Renal cortical epithelial cell (primary cell): ENCODE data around the gene ECD. TPM values are rescaled to one million over a fixed set of nuclear protein-coding genes. Genes with fewer than 3 reads are reported as not detected.

Experiments used
- DNase-seq: peaks from one replicate; pipeline ENCODE4 v3.0.0-alpha.2; 2011; ENCODE audit warnings: low read depth
- total RNA-seq: library from RNA; depleted of rRNA; stranded (reverse); fragments of >200 nt; gene quantifications from 2 replicates; pipeline ENCODE4 v1.2.3, GENCODE V29; 2014

The ECD gene
- 32.1 and 33.7 TPM in 2 replicates for total RNA-seq

- peak; percentile 87 for DNase-seq
Measured at GRCh38 chr10:73167783-73168464, at the start of gene ECD, which contains the start of gene FAM149B1. ECD (minus strand) TSS chr10:73168008; CDS start chr10:73163937, 4,071 bp downstream. FAM149B1 (plus strand) TSS chr10:73168119; CDS start chr10:73168340, 221 bp downstream.

DNA sequence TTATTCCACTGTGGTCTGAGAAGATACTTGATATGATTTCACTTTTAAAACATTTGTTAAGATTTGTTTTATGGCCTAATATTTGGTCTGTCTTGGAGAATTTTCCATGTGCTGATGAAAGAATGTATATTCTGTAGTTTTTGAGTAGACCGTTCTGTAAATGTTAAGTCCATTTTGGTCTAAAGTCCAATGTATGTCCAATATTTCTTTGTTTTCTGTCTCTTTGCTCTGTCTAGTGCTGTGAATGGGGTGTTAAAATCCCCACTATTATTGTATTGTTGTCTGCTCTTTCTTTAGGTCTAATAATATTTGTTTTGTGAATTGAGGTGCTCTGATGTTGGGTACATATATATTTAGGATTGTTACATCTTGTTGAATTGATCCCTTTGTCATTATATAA is 47.9 kb upstream of the ECD start:
- no peak for DNase-seq

DNA sequence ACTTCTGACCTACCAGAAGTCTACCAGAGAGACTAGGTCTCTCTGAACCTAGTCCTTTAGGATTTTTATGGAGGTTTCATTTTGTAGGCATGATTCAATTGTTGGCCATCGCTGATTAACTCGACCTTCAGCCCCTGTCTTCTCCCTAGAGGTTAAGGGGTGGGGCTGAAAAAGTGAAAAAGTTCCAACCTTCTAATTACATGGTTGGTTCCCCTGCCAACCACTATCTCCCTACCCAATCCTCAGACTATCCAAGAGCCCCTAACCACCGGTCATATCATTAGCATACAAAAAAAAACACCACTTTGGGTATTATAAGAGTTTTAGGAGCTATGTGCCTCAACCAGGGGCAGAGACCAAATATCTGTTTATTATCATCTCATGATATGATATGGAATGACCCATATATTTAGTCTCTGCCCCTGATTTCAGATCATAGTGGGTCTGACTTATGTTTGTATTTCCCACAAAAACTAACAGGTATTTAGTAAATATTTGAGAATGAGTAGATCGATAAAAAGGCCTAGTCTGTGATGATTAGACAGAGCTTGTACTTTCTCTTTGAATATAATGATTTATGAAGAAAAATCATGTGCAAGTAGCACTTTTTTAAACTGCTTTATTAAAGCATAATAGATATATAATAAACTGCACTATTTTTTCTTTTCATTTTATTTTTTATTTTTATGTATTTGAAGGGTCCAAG is 43.5 kb upstream of the ECD start:
- DNase-seq: no peak

GRCh38 chr10:73210395-73211105 is 42.7 kb upstream of the ECD start:
- DNase-seq: no peak

DNA sequence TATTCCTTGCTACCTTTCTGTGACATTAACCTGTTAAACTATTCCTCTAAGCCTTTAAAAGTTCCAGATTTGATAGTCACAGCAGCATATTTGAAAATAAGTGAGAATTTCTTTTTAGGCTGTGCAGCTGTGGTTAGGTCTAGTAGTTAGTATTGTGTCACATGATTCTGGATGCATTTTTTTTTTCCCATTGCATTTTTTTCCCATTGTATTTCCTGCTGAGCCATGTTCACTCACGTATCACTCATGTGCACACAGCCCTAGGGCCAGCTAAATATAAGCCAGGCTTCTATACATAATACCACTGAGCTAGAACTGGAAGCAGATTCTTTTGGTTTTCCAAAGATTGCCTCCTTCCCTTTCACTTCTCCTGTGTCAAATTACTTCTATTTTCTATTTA is 41.9 kb upstream of the ECD start:
- peak; percentile 87 for DNase-seq

DNA sequence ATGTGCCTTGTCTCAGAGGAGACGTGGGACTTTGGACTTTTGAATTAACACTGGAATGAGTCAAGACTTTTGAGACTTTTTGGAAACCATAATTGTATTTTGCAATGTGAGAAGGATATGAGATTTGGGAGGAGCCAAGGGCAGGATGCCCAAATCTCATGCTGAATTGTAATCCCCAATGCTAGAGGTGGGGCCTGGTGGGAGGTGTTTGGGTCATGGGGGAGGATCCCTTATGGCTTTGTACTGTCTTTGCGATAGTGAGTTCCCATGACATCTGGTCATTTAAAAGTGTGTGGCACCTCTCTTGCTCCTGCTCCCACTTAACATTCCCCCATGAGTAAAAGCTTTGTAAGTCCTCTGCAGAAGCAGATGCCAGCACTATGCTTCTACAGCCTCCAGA is 40.1 kb upstream of the ECD start:
- no peak for DNase-seq

DNA sequence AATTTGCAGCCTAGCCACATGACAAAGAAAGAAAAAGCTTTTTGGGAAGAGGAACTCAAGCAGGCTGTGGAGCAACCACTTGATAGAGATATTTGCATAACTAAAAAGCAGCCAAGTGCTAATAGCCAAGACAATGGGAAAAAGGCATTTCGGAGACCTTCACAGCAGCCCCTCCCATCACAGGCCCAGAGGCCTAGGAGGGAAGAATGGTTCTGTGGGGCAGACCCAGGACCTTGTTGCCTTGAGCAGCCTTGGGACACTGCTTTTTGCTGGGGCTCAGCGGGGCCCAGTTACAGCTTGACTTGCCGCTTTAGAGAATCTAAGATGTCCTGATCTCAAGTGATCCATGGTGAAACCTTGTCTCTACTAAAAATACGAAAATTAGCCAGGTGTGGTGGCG is 38.6 kb upstream of the ECD start:
- DNase-seq: no peak

DNA sequence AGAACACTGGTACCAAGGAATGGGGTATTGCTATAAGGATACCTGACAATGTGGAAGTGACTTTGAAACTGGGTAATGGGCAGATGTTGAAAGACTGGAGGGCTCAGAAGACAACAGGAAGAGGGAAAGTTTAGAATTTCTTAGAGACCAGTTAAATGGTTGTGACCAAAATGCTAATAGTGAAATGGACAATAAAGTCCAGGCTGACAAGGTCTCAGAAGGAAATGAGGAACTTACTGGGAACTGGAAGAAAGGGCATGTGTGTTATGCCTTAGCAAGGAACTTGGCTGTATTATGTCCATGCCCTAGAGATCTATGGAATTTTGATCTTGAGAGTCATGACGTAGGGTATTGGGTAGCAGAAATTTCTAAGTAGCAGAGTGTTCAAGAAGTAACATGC is 38.1 kb upstream of the ECD start:
- DNase-seq: no peak

DNA sequence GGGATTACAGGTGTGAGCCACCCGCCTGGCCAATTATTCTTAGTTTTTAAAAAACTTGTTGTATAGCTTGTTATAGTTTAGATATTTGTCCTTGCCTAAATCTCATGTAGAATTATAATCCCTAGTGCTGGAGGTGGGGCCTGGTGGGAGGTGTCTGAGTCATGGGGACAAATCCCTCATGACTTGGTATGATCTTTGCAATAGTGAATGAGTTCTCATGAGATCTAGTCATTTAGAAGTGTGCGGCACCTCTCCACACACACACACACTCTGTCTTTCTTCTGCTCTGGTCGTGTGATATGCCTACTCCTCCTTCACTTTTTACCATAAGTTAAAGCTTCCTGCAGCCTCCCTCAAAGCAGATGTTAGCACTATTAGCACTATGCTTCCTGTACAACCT is 37.3 kb upstream of the ECD start:
- no peak for DNase-seq

- no peak for DNase-seq
Measured at GRCh38 chr10:73190188-73190587, 22.4 kb upstream of the ECD start.

- DNase-seq: no peak
Measured at GRCh38 chr10:73186266-73186665, 18.5 kb upstream of the ECD start.

GRCh38 chr10:73183667-73184281 is 16.0 kb upstream of the ECD start:
- no peak for DNase-seq

DNA sequence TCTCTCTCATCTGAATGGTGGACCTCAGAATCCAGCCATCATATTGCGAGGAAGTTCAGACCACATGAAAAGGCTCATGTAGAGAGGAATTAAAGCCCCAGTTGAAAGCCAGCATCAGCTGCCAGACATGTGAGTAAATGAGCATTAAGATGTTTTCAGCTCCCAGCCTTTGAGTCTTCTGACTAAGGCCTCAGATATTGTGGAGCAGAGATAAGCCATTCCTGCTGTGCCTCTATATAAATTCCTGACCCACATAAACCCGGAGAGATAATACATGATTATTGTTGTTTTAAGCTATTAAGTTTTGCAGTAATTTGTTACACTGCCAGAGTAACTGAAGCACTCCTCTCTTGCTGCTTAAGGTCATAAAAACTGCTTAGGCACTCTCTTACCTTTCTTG is 14.8 kb upstream of the ECD start:
- no peak for DNase-seq

GRCh38 chr10:73174148-73174925 is 6.5 kb upstream of the ECD start:
- no peak for DNase-seq

DNA sequence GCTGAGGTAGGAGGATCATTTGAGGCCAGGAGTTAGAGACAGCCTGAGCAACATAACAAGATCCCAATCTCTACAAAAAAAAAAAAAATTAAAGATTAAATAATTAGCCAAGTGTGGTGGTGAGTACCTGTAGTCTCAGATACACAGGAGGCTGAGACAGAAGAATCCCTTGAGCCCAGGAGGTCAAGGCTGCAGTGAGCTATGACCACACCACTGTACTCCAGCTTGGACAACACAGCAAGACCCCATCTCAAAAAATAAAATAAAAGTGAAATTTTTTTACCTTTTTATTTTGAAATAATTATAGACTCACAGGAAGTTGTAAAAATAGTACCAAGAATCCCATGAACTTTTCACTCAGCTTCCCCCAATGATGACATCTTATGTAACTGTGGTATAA is 5.1 kb upstream of the ECD start:
- no peak for DNase-seq

DNA sequence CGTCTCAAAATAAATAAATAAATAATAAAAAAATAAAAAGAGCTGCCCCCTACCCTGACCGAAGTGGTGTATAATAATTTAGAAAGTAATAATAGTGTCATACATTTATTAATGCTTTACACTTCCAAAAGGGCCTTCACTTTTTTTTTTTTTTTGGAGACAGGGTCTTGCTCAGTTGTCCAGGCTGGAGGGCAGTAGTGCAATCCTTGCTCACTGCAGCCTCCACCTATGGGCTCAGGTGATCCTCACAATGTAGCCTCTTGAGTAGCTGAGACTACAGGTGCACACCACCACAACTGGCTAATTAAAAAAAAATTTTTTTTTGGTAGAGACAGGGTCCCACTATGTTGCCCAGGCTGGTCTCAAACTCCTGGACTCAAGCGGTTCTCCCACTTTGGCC is 1.5 kb upstream of the ECD start:
- DNase-seq: no peak

- DNase-seq: peak; percentile 50
Measured at GRCh38 chr10:73168465-73168803, 626 bp upstream of the ECD start.

DNA sequence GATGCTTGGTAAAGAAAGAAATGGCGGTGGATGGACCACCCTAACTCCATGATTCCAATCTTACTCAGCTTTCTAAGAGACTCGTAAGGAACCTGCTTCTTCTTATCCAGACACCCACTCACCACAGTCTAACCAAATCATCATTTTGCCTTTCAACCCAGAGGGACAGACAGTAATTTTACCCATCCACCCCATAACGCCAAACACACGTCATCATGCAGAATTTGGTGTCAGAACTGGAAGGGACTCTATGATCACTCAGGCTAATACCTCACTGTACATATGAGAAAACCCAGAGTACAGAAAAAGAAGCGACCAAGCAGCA is 388 bp downstream of the ECD start:
- DNase-seq: peak; percentile 0

- no peak for DNase-seq
Measured at GRCh38 chr10:73166972-73167371, 836 bp downstream of the ECD start.

DNA sequence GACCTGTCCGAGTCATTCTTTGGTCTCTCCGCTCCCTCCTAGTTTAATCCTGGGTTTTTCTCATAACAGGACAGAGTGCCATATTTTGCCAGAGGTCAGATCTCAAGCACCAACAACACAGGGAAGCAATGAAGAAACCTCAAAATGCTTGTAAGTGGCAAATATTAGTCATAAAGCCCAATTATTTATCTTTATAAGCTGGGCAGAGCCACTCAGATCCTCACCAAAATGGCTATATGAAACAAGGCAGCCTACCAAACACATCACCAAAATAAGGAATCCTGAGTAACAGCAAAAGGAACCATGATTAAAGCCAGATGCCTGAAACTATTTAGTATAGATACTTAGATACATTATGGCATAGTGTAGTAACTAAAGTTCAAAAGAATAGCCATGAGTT is 4.7 kb downstream of the ECD start:
- DNase-seq: no peak

- DNase-seq: no peak
Measured at GRCh38 chr10:73161662-73162061, 6.1 kb downstream of the ECD start.

DNA sequence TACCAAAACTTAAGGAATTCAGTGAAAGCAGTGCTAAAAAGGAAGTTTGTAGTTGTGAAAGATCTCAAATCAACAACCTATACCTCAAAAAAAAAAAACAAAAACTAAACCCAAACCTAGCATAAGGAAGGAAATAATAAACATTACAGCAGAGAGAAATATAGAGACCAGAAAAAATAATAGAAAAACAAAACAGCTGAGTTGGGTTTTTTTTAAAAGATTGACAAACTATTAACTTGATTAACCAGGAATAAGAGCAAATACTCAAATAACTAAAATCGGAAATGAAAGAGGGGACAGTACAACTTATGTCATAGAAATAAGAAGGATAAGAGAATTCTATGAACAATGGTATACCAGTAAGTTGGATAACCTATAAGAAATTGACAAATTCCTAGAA is 6.7 kb downstream of the ECD start:
- no peak for DNase-seq
